HG02973 (cell line): ENCODE measurements around the gene VPS37B.

Experiments used
- ATAC-seq: cut with Tn5 transposase; IDR thresholded peaks from one replicate; pipeline ENCODE4 v1.9.1; 2021; ENCODE audit warnings: moderate library complexity; ENCODE audit not compliant: unreplicated experiment

The VPS37B gene

GRCh38 chr12:122820138-122820537, 75.8 kb downstream of the VPS37B start:
- no peak for ATAC-seq

GRCh38 chr12:122819209-122819785, 76.6 kb downstream of the VPS37B start:
- ATAC-seq, result no peak
